SK-N-SH treated with all-trans-retinoic acid at 6 μM for 48 hours (cell line): ENCODE data around the gene ALPG.
"Not testable (repeated sequence)": the region's sequence is repeated elsewhere in the genome, so short reads cannot be mapped to it uniquely, and the experiment has no call there.

Source experiments
- ATAC-seq: fragments of 200-7000 bp; cut with Tn5 transposase; 3 replicates; pipeline ENCODE4 v1.9.1; 2020; ENCODE audit warnings: mild to moderate bottlenecking, moderate library complexity
- ARNTL ChIP-seq: fragments of 450-650 bp; formaldehyde crosslinking; IDR thresholded peaks from 2 replicates; pipeline ENCODE4 v1.5.0; 2020; ENCODE audit warnings: low read depth, mild to moderate bottlenecking, moderate library complexity, borderline replicate concordance
- CSDC2 ChIP-seq: fragments of 250-450 bp; sonication (Bioruptor Pico); IDR thresholded peaks from 2 replicates; pipeline ENCODE4 v1.5.0; 2020; ENCODE audit warnings: mild to moderate bottlenecking, moderate library complexity
- CSRNP3 ChIP-seq: fragments of 250-450 bp; sonication (Bioruptor Pico); IDR thresholded peaks from 2 replicates; pipeline ENCODE4 v1.5.1; 2021; ENCODE audit warnings: mild to moderate bottlenecking, moderate library complexity
- ESRRG ChIP-seq: fragments of 250-450 bp; sonication (Bioruptor Pico); IDR thresholded peaks from 2 replicates; pipeline ENCODE4 v1.6.1; 2021; ENCODE audit warnings: mild to moderate bottlenecking
- GLIS3 ChIP-seq: fragments of 250-450 bp; sonication (Bioruptor Pico); IDR thresholded peaks from 2 replicates; pipeline ENCODE4 v1.5.0; 2020; ENCODE audit warnings: mild to moderate bottlenecking, moderate library complexity
- ISL1 ChIP-seq: fragments of 250-450 bp; sonication (Bioruptor Pico); IDR thresholded peaks from 2 replicates; pipeline ENCODE4 v2.1.2; 2022; ENCODE audit warnings: mild to moderate bottlenecking, moderate library complexity
- PATZ1 ChIP-seq: fragments of 250-450 bp; sonication (Bioruptor Pico); IDR thresholded peaks from 2 replicates; pipeline ENCODE4 v1.8.0; 2020; ENCODE audit warnings: mild to moderate bottlenecking, moderate library complexity, borderline replicate concordance
- POU6F1 ChIP-seq: fragments of 250-450 bp; sonication (Bioruptor Pico); IDR thresholded peaks from 2 replicates; pipeline ENCODE4 v1.8.0; 2021; ENCODE audit warnings: low read depth, mild to moderate bottlenecking, moderate library complexity, borderline replicate concordance
- RARB ChIP-seq: fragments of 250-450 bp; sonication (Bioruptor Pico); IDR thresholded peaks from 2 replicates; pipeline ENCODE4 v1.8.0; 2021; ENCODE audit warnings: mild to moderate bottlenecking, moderate library complexity
- SNAI2 ChIP-seq: fragments of 250-450 bp; sonication (Bioruptor Pico); IDR thresholded peaks from 2 replicates; pipeline ENCODE4 v1.5.0; 2020; ENCODE audit warnings: mild to moderate bottlenecking, moderate library complexity
- TCF4 ChIP-seq: fragments of 250-450 bp; sonication (Bioruptor Pico); IDR thresholded peaks from 2 replicates; pipeline ENCODE4 v1.8.0; 2021; ENCODE audit warnings: mild to moderate bottlenecking, moderate library complexity, borderline replicate concordance
- TOX ChIP-seq: fragments of 250-450 bp; sonication (Bioruptor Pico); IDR thresholded peaks from 2 replicates; pipeline ENCODE4 v1.8.0; 2021; ENCODE audit warnings: mild to moderate bottlenecking, moderate library complexity, borderline replicate concordance
- TSHZ2 ChIP-seq: fragments of 250-450 bp; sonication (Bioruptor Pico); IDR thresholded peaks from 2 replicates; pipeline ENCODE4 v1.5.0; 2020; ENCODE audit warnings: mild to moderate bottlenecking, moderate library complexity
- ZFP3 ChIP-seq: fragments of 250-450 bp; sonication (Bioruptor Pico); IDR thresholded peaks from 2 replicates; pipeline ENCODE4 v1.5.0; 2020; ENCODE audit warnings: mild to moderate bottlenecking, moderate library complexity
- ZFP30 ChIP-seq: fragments of 450-650 bp; formaldehyde crosslinking; IDR thresholded peaks from 2 replicates; pipeline ENCODE4 v1.5.0; 2022; ENCODE audit warnings: mild to moderate bottlenecking, moderate library complexity
- ZNF70 ChIP-seq: fragments of 450-650 bp; formaldehyde crosslinking; IDR thresholded peaks from 2 replicates; pipeline ENCODE4 v1.5.0; 2020; ENCODE audit warnings: mild to moderate bottlenecking, moderate library complexity
- ZNF8 ChIP-seq: fragments of 450-650 bp; formaldehyde crosslinking; IDR thresholded peaks from 2 replicates; pipeline ENCODE4 v1.5.0; 2020; ENCODE audit warnings: mild to moderate bottlenecking, moderate library complexity

ALPG gene

GRCh38 chr2:232369126-232369951 is 37.3 kb upstream of the ALPG start:
- ATAC-seq: no peak
- TF ChIP-seq GLIS3 (CRISPR knock-in tag) (no peak), ZFP3 (no peak), ARNTL (CRISPR knock-in tag) (no peak), ZNF70 (CRISPR knock-in tag) (no peak), PATZ1 (no peak), SNAI2 (CRISPR knock-in tag) (no peak), TCF4 (no peak), CSRNP3 (CRISPR knock-in tag) (no peak), CSDC2 (CRISPR knock-in tag) (no peak), ISL1 (no peak), ZNF8 (CRISPR knock-in tag) (no peak), ZFP30 (CRISPR knock-in tag) (no peak), TOX (CRISPR knock-in tag) (no peak), RARB (CRISPR knock-in tag) (no peak), POU6F1 (CRISPR knock-in tag) (no peak), ESRRG (CRISPR knock-in tag) (no peak)

GRCh38 chr2:232370007-232370406 is 36.6 kb upstream of the ALPG start:
- ATAC-seq: not testable (repeated sequence)

- no peak for ATAC-seq
These were observed 34.1 kb upstream of the ALPG start for GRCh38 chr2:232372231-232373208.

GRCh38 chr2:232374356-232374755 is 32.3 kb upstream of the ALPG start:
- TF ChIP-seq CSRNP3 (CRISPR knock-in tag): no peak
- TF ChIP-seq, all 23 proteins: peak for 0

More at GRCh38 chr2:232372231-232373208, 34.1 kb upstream of the ALPG start:
- TF ChIP-seq ZNF70 (CRISPR knock-in tag): no peak
- TF ChIP-seq CSRNP3 (CRISPR knock-in tag): no peak
- TF ChIP-seq CSDC2 (CRISPR knock-in tag): no peak

GRCh38 chr2:232375164-232375563 is 31.5 kb upstream of the ALPG start:
- no peak for ATAC-seq
- no peak for TF ChIP-seq RARB (CRISPR knock-in tag)
- no peak for TF ChIP-seq GLIS3 (CRISPR knock-in tag)
- TF ChIP-seq CSRNP3 (CRISPR knock-in tag): no peak
- TF ChIP-seq ESRRG (CRISPR knock-in tag): no peak
- no peak for TF ChIP-seq TSHZ2 (CRISPR knock-in tag)

More at GRCh38 chr2:232374356-232374755, 32.3 kb upstream of the ALPG start:
- no peak for ATAC-seq
